ENCODE results near the gene MRPS2.

The MRPS2 gene

DNA sequence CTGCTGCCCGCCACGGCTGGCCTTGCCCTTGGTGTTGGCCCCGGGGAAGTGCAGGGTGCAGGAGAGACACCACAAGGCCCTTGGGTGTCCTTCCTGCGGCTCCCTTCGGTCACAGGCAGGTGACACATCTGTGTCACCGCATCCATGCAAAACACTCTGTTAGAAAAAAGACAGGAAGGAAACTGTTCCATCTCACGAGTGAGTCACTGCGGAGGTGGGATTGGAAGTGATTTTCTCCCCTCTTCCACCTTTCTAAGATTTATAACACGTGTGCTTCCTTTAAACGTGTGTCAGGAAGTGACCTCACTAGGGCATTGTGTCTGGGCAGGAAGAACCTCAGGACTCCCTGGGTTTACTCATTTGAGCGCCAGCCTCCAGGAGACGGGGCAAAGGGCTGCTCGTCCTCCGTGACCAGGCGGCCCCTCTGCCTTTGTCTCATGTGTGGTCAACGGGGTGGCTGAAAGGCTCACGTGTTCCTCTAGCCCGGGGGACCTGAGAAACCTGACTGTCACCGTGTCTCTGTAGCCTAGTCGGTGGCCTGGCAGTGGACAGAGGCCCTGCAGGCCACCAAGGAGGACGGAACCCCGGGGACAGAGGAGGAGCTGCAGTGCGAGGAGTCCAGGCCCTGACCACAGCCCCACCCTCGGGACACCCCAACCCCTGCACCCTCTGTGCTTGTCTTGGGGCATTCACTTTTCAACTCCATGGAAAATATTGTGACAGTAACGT is 15.8 kb downstream of the MRPS2 start:
- Histone ChIP-seq H3K4me3 (ENCODE audit: insufficient read depth, low read depth, low read length) (no peak overlapping the region), H3K27me3 (ENCODE audit: control insufficient read depth, insufficient read depth, low read length, poor library complexity, severe bottlenecking) (no peaks in the 10 kb centered on the region), H3K36me3 (ENCODE audit: control insufficient read depth, insufficient read depth, low read length) (no peaks in the 10 kb centered on the region), H3K4me1 (ENCODE audit: control insufficient read depth, insufficient read depth, low read length) (no peaks in the 10 kb centered on the region), H3K27ac (ENCODE audit: insufficient read depth, low read depth, low read length, poor library complexity, severe bottlenecking) (no peak overlapping the region), H3K9me3 (ENCODE audit: control insufficient read depth, low read length) (no peaks in the 10 kb centered on the region)
- 92 to 93% methylated on average over 25 of the region's 25 CpGs for WGBS, 2 experiments

DNA sequence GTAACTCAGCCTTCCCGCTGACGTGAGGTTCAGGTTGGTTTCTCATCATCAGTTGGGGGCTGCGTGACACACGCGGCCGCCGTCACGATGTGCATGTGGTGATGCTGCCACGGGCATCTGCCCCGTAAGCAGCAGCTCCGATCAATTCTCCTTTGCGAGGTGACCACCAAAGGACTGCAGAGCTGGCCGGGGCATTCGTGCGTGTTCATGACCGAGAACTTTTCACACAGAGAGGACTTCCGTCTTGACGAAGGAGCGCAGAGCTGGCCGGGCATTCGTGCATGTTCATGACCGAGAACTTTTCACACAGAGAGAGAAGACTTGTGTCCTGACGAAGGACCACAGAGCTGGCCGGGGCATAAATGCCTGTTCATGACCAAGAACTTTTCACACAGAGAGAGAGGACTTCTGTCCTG is 16.9 kb downstream of the MRPS2 start:
- 94 to 95% methylated on average over 24 of the region's 24 CpGs for WGBS, 2 experiments
- H3K27me3 ChIP-seq (ENCODE audit: control insufficient read depth, insufficient read depth, low read length, poor library complexity, severe bottlenecking), result no peaks in the 10 kb centered on the region
- no peak overlapping the region for H3K27ac ChIP-seq (ENCODE audit: insufficient read depth, low read depth, low read length, poor library complexity, severe bottlenecking)
- no peaks in the 10 kb centered on the region for H3K36me3 ChIP-seq (ENCODE audit: control insufficient read depth, insufficient read depth, low read length)
- H3K9me3 ChIP-seq (ENCODE audit: control insufficient read depth, low read length), result no peaks in the 10 kb centered on the region
- H3K4me1 ChIP-seq (ENCODE audit: control insufficient read depth, insufficient read depth, low read length), result no peaks in the 10 kb centered on the region
- no peak overlapping the region for H3K4me3 ChIP-seq (ENCODE audit: insufficient read depth, low read depth, low read length)

DNA sequence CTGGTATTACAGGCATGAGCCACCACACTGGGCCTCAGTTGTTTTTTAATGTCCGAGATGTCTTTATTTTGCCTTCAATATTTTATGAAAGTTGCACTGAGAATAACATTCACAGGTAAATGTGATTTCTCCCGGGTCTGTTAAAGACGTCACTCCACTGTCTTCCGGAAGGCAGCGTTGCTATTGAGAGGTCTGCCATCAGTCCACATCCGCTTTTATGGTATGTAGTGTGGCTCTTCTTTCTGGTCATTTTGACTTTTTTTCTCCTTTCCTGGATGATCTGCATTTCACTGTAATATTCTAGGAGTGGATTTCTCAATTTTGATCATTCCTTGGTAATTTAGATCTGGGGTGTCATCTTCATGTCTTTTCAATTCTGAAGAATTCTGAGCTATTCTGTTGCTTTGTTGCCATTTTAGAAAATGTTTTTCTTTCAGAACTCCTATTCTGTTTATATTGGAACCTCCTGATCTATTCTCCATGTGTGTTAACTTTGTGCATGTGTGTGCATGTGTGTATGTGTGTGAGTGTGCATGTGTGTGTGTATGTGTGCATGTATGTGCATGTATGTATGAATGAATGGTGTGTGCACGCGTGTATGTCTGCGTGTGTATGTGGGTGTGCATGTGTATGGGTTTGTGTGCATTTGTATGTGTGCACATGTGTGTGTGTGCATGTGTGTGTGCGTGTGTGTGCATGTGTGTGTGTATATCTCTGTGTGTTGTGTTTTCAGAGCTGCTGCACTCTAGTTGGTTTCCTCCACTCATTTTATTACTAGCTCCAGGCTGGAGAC is 18.9 kb downstream of the MRPS2 start:
- Histone ChIP-seq H3K9me3 (ENCODE audit: control insufficient read depth, low read length) (no peaks in the 10 kb centered on the region), H3K27ac (ENCODE audit: insufficient read depth, low read depth, low read length, poor library complexity, severe bottlenecking) (no peak overlapping the region), H3K36me3 (ENCODE audit: control insufficient read depth, insufficient read depth, low read length) (no peaks in the 10 kb centered on the region), H3K4me1 (ENCODE audit: control insufficient read depth, insufficient read depth, low read length) (no peaks in the 10 kb centered on the region), H3K4me3 (ENCODE audit: insufficient read depth, low read depth, low read length) (no peak overlapping the region), H3K27me3 (ENCODE audit: control insufficient read depth, insufficient read depth, low read length, poor library complexity, severe bottlenecking) (no peaks in the 10 kb centered on the region)
- 90 to 95% methylated on average over 10 of the region's 10 CpGs for WGBS, 2 experiments

DNA sequence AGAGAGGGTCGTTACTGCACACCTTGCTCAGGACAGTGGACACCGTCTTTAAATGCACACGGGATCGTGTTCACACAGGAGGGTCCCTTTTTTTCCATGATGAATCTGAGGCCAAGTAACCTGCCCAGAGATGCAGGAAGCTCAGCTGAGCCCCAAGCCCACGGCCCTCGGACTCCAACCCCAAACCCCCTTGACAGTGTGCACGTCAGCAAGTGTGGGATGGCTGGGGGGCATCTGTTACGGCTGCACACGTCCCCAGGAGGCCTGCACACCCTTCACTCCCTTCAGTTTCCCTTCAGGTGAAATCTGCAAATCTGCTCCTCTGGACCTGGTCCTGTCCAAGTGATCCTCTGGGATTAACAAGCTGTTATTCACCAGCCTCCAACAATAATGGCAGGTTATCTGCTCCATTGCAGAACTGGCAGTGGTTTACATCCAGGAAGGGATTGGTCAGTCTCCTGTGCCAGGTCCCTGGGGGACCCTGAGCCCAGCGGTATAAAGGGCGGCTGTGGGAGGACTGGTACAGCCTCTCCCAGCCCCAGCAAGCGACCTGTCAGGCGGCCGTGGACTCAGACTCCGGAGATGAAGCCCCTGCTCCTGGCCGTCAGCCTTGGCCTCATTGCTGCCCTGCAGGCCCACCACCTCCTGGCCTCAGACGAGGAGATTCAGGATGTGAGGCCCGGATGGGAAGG is 20.6 kb downstream of the MRPS2 start, which contains the start of gene LCN1:
LCN1 (plus strand) TSS at position 525 of the 692 bp plus-strand sequence; CDS start at position 583, 58 bp downstream.
- Histone ChIP-seq H3K27ac (ENCODE audit: insufficient read depth, low read depth, low read length, poor library complexity, severe bottlenecking) (no peak within 1 kb of the TSS), H3K4me3 (ENCODE audit: insufficient read depth, low read depth, low read length) (no peak within 1 kb of the TSS), H3K36me3 (ENCODE audit: control insufficient read depth, insufficient read depth, low read length) (no peaks in the 10 kb centered on the region), H3K27me3 (ENCODE audit: control insufficient read depth, insufficient read depth, low read length, poor library complexity, severe bottlenecking) (no peaks in the 10 kb centered on the region), H3K4me1 (ENCODE audit: control insufficient read depth, insufficient read depth, low read length) (no peaks in the 10 kb centered on the region), H3K9me3 (ENCODE audit: control insufficient read depth, low read length) (no peaks in the 10 kb centered on the region)
- WGBS, 2 experiments, result 93 to 95% methylated on average over 18 of the region's 18 CpGs

DNA sequence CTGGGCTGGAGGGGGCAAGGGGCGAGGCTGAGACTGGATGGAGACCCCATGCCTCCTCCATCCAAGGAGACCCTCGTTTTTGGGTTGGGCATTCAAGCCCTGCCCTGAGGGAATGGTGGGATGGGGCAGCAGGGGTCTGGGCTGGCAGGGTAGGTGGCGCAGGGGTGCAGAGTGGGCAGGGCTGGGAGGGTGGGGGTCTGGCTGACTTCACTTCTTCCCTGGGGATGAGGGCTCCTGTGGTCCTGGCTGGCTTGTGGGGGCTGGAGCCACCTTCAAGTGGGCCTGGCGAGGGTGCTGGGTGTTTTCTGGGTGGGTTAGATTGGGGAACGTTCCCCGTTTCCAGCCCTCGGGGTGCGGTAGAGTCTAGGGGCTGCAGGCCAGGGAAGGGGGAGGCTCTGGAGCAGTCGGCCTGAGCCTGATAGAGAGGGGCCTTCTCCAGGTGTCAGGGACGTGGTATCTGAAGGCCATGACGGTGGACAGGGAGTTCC is 21.2 kb downstream of the MRPS2 start:
- 94% methylated on average over 9 to 11 of the region's 11 CpGs for WGBS, 2 experiments
- Histone ChIP-seq H3K9me3 (ENCODE audit: control insufficient read depth, low read length) (no peaks in the 10 kb centered on the region), H3K27me3 (ENCODE audit: control insufficient read depth, insufficient read depth, low read length, poor library complexity, severe bottlenecking) (no peaks in the 10 kb centered on the region), H3K4me1 (ENCODE audit: control insufficient read depth, insufficient read depth, low read length) (peaks cover under 1% of the 10 kb centered on the region), H3K4me3 (ENCODE audit: insufficient read depth, low read depth, low read length) (no peak overlapping the region), H3K36me3 (ENCODE audit: control insufficient read depth, insufficient read depth, low read length) (no peaks in the 10 kb centered on the region), H3K27ac (ENCODE audit: insufficient read depth, low read depth, low read length, poor library complexity, severe bottlenecking) (no peak overlapping the region)

DNA sequence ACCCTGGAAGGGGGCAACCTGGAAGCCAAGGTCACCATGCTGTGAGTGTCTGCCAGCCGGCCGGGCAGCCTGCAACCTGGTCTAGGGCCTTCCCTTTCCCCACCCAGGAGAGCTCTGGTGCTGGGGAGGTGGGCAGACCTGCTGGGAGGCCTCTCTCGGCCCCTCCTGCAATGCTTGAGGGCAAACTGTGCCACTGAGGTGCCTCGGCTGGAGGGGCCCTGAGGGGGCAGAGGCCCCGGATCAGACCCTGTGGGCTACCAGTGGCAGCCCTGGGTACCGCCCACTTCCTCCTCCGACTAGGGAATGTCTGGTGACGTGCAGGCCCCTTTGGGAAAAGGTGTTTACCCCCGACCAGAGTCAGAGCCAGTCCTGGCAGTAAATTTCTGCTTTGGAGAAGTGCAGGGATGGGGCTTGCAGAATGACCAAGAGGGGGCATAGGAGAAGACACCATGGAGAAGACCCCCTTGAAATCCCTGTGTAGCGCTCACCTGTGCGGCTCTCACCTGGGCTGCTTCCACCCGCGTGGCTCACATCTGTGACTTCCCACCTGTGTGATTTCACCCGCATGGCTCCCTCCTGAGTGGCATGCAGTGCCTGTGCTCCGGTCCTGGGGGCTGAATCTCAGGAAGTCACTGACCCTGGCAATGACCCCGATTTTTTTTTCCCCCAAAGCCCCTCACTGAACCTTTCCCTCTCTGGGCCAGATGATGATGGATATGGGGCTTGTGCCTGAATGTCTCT is 21.8 kb downstream of the MRPS2 start:
- WGBS, 2 experiments, result 88 to 91% methylated on average over 16 of the region's 16 CpGs
- Histone ChIP-seq H3K36me3 (ENCODE audit: control insufficient read depth, insufficient read depth, low read length) (no peaks in the 10 kb centered on the region), H3K4me1 (ENCODE audit: control insufficient read depth, insufficient read depth, low read length) (peaks cover 6% of the 10 kb centered on the region), H3K4me3 (ENCODE audit: insufficient read depth, low read depth, low read length) (no peak overlapping the region), H3K9me3 (ENCODE audit: control insufficient read depth, low read length) (no peaks in the 10 kb centered on the region), H3K27ac (ENCODE audit: insufficient read depth, low read depth, low read length, poor library complexity, severe bottlenecking) (no peak overlapping the region), H3K27me3 (ENCODE audit: control insufficient read depth, insufficient read depth, low read length, poor library complexity, severe bottlenecking) (no peaks in the 10 kb centered on the region)

DNA sequence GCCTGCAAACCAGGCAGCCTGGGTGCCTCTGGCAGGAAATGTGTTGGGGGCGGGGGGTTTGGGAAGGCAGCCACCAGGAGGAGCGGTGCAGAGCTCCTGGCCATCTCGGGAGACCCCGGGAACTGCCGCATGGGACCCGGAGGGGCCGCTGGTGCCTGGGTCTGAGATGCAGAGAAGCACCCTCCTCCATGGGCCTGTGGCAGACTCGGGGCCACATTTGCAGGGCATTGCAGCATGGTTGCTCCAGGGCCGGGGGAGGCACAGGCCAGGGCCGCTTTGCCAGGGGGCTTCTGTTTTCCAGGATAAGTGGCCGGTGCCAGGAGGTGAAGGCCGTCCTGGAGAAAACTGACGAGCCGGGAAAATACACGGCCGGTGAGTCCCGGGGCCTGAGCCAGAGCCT is 22.4 kb downstream of the MRPS2 start:
- WGBS, 2 experiments, result 90 to 91% methylated on average over 17 of the region's 17 CpGs
- Histone ChIP-seq H3K4me1 (ENCODE audit: control insufficient read depth, insufficient read depth, low read length) (peaks cover 6% of the 10 kb centered on the region), H3K36me3 (ENCODE audit: control insufficient read depth, insufficient read depth, low read length) (no peaks in the 10 kb centered on the region), H3K27me3 (ENCODE audit: control insufficient read depth, insufficient read depth, low read length, poor library complexity, severe bottlenecking) (no peaks in the 10 kb centered on the region), H3K4me3 (ENCODE audit: insufficient read depth, low read depth, low read length) (no peak overlapping the region), H3K9me3 (ENCODE audit: control insufficient read depth, low read length) (no peaks in the 10 kb centered on the region), H3K27ac (ENCODE audit: insufficient read depth, low read depth, low read length, poor library complexity, severe bottlenecking) (no peak overlapping the region)

DNA sequence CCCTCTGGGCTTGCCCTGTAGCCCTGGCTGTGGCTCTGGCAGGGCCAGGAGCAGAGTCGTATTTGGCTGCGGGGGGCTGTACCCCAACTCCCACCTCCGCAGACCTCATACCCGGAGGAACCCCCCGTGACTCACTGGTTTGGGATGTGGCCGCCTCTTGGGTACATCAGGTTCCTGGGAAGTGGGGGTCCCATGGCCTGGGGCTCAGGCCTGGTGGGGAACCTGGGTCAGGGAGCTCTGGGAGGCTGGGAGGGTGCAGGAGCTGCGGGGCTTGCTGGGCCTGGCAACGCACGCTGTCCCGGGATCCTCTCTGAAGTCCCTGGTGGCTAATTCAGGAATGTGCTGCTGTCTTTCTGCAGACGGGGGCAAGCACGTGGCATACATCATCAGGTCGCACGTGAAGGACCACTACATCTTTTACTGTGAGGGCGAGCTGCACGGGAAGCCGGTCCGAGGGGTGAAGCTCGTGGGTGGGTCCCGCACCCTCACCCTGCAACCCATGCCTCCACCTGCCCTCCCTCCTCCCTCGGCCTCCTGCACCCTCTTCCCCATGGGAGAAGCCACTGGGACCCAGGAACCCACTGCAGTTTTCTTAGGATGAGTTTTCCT is 23.1 kb downstream of the MRPS2 start:
- Histone ChIP-seq H3K27ac (ENCODE audit: insufficient read depth, low read depth, low read length, poor library complexity, severe bottlenecking) (no peak overlapping the region), H3K9me3 (ENCODE audit: control insufficient read depth, low read length) (no peaks in the 10 kb centered on the region), H3K27me3 (ENCODE audit: control insufficient read depth, insufficient read depth, low read length, poor library complexity, severe bottlenecking) (no peaks in the 10 kb centered on the region), H3K4me3 (ENCODE audit: insufficient read depth, low read depth, low read length) (no peak overlapping the region), H3K36me3 (ENCODE audit: control insufficient read depth, insufficient read depth, low read length) (no peaks in the 10 kb centered on the region), H3K4me1 (ENCODE audit: control insufficient read depth, insufficient read depth, low read length) (peaks cover 6% of the 10 kb centered on the region)
- WGBS, 2 experiments, result 86 to 87% methylated on average over 21 of the region's 21 CpGs

DNA sequence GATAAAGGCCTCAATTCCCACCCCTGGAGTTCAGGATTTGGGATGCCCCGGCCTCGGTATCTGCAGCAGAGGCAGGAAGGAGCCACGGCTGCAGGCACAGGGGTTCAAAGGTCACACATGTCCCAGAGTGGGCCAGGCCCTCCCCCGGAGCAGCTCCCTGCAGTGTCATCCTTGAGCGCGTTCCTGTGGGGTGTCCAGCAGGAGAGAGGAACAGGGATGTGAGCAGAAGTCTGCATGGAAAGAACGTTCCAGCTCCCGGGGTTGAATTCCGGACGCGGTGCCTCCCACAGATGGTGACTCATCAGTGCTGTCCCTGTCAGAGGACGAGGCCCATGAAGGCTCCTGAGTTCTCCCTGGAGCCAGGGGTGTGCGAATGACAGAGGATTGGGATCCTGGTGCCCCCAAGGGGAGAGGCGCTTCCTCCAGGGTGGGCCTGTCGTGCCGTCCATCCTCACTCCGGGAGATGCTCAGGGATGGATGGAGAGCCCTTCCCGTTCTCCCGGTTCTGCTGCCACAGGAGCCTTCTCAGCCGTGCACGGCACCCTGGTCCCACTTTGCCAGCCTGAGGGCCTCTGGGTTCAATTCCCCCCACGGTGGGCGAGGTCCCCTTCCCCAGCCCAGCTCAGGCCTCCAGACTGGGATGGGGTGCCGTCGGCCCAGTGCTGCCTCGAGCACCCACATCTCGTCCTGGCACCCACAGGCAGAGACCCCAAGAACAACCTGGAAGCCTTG is 23.8 kb downstream of the MRPS2 start:
- H3K4me3 ChIP-seq (ENCODE audit: insufficient read depth, low read depth, low read length), result no peak overlapping the region
- H3K27me3 ChIP-seq (ENCODE audit: control insufficient read depth, insufficient read depth, low read length, poor library complexity, severe bottlenecking), result no peaks in the 10 kb centered on the region
- H3K36me3 ChIP-seq (ENCODE audit: control insufficient read depth, insufficient read depth, low read length), result no peaks in the 10 kb centered on the region
- H3K27ac ChIP-seq (ENCODE audit: insufficient read depth, low read depth, low read length, poor library complexity, severe bottlenecking), result no peak overlapping the region
- H3K4me1 ChIP-seq (ENCODE audit: control insufficient read depth, insufficient read depth, low read length), result peaks cover 6% of the 10 kb centered on the region
- H3K9me3 ChIP-seq (ENCODE audit: control insufficient read depth, low read length), result no peaks in the 10 kb centered on the region
- WGBS, 2 experiments, result 85 to 87% methylated on average over 27 of the region's 27 CpGs

Data from ectodermal cell (in vitro differentiated cells).